WI38 (cell line): ENCODE results near the gene SLC25A21.

Experiments used
- H3K4me3 ChIP-seq: 2 replicates; pipeline ENCODE4 v1.5.1; 2011; ENCODE audit warnings: low read depth, mild to moderate bottlenecking, control low read depth, low read length
- CTCF ChIP-seq: IDR thresholded peaks from 2 replicates; pipeline ENCODE4 v1.5.1; 2012; ENCODE audit warnings: low read depth, mild to moderate bottlenecking, control low read depth, low read length

Gene SLC25A21

GRCh38 chr14:36791402-36791801, 381.0 kb downstream of the SLC25A21 start:
- TF ChIP-seq CTCF = no peak
- H3K4me3 ChIP-seq = no peak overlapping the region

- no peak for TF ChIP-seq CTCF
- no peak overlapping the region for H3K4me3 ChIP-seq
Measured at GRCh38 chr14:36785511-36785910, 386.9 kb downstream of the SLC25A21 start.

DNA sequence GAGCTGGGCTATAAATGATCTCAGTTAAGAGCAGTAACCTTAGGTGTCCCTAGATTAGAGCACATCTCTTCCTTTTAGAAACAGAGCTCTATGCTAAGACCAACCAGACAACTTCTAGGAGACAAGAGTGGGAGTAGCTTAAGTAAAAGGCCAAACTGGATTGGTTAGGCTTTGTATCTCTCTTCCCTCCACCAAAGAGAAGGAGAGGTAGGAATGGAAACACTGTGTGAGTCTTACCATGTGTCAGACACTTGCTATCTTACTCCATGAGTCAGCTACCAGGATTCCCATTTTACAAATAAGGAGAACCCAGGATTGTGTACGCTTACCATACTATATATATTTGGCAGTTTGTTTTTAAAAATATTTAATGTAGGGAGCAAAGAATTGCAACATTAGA, 387.9 kb downstream of the SLC25A21 start:
- no peak for TF ChIP-seq CTCF
- H3K4me3 ChIP-seq = no peak overlapping the region

DNA sequence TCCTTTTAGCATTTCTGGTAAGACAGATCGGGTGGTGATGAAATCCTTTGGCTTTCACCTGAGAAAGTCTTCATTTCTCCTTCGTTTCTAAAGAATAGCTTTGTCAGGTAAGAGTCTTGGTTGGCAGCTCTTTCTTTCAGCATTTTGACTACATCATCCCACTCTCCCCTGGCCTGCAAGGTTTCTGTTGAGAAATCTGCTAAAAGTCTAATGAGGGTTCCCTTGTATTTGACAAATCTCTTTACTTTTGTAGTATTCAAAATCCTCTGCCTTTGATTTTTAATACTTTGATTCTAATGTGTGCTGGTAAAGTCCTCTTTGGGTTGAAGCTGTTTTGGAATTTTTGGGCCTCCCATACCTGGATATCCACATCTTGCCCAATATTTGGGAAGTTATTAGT, 390.5 kb downstream of the SLC25A21 start:
- no peak overlapping the region for H3K4me3 ChIP-seq
- TF ChIP-seq CTCF = no peak

DNA sequence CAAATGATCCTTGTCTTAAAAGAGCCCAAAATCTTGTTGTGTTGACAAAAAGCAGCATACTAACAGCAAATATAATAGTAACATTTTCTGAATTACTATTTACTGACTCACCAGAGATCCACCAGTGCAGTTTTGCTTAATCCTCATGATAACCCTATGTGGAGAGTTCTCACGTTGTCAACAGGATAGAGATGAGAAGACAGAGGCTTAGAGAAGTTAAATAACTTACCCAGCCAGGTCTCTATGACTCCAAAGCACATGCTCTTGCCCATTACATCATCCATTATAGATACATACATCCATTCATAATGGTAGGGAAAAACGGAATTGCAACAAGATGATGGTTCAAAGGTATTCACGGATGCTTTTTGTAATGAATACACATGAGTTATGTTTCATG, 398.8 kb downstream of the SLC25A21 start:
- no peak for TF ChIP-seq CTCF
- H3K4me3 ChIP-seq = no peak overlapping the region

- H3K4me3 ChIP-seq = no peak overlapping the region
- no peak for TF ChIP-seq CTCF
Measured at GRCh38 chr14:36773136-36773540, 399.3 kb downstream of the SLC25A21 start.

DNA sequence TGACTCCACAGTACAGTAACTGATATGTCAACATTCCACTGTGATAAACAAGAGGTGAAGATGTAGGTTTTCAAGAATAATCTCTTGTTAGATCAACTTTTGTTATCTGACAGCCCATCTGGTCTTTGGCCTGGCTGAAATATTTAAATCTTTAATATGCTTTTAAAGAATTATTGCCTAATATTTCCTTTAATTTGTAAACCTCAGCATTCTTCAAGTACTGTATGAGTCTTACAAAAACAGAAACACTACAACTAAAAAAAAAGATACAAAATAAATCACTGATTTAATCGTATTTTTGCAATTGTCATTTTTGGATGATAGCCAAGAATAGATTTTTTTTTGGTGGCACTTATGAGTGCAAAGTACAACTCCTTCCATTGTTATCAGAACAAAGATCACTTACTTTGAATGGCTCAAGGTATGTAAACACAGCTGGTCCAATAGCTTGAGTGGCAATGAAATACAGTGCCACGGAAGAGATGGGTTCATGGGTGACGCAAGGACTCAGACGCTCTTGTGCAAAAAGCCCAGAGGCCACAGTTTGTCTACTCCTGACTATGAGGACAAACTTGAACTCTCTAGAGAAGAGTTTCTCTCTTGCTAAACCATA, 401.3 kb downstream of the SLC25A21 start:
- no peak for TF ChIP-seq CTCF
- no peak overlapping the region for H3K4me3 ChIP-seq
